Stimulated activated memory B cell treated with anti-CD40 and anti-IgM and Interleukin-4, amounts not matched to agents 10 μg/mL and 1 μg/mL and 100 μg/mL, for 72 hours (primary cell): Measurements from ENCODE around the gene TFEB.
A peak's percentile ranks its signal among the peaks of the same experiment; 100 is the strongest.

Experiments used
- ATAC-seq: fragments of 150-1000 bp; cut with Tn5 transposase; 2 replicates; pipeline ENCODE4 v1.10.0; 2021
- H3K27ac Mint-ChIP-seq: one replicate; pipeline ENCODE4 v1.8.0; 2022; ENCODE audit warnings: mild to moderate bottlenecking, mixed read lengths
- H3K27me3 Mint-ChIP-seq: one replicate; pipeline ENCODE4 v1.8.0; 2022; ENCODE audit warnings: mixed read lengths
- H3K36me3 Mint-ChIP-seq: one replicate; pipeline ENCODE4 v1.8.0; 2022; ENCODE audit warnings: mixed read lengths
- H3K4me1 Mint-ChIP-seq: one replicate; pipeline ENCODE4 v1.8.0; 2022; ENCODE audit warnings: mixed read lengths
- H3K4me3 Mint-ChIP-seq: one replicate; pipeline ENCODE4 v1.8.0; 2022; ENCODE audit warnings: mild to moderate bottlenecking, moderate library complexity, mixed read lengths
- H3K9me3 Mint-ChIP-seq: one replicate; pipeline ENCODE4 v1.8.0; 2022; ENCODE audit warnings: mixed read lengths

The TFEB gene

DNA sequence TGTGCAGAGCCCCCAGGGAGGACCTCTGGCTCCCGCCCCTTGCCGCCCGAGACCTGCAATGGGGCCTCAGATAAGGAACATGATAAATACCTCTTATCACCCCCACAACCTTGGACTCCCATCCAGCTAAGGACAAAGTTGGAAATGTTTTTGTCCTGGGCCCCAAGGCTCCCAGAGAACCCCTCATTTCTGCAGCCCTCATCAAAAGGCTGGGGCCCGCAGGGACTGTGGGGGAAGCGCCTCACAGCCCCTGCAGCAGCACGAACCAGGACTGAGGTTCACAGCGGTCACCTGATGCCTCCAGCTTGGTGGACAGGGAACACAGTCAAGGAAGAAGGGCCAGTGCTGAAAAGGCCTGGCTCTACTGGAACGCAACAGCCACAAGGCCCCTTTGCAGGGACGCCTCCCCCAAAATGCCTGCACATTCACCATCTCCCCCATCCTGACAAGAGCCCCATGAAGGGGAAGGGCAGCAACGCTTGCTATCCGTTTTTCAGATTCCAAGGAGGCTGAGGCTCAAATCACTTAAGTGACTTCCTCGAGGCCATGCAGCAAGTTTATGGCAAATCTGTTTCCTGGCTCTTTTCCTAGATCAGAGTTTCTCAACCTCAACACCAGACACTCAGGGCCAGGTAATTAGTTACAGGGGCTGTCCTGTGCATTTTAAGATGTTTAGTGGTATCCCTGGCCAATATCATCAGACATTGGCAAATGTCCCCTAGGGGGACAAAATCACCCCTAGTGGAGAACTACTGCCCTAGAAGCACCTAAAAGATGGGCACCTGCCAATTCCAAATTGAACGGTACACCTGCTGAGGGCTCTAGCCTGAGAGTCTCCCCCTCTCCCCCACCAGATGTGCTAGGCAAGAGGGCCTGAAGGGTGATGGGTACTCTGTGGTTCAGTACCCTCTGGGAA lies 10.6 kb downstream of the TFEB start:
- Mint-ChIP-seq H3K27ac (peak overlapping the region; percentile 95), H3K4me3 (peak overlapping the region; percentile 86), H3K9me3 (no peaks in the 10 kb centered on the region), H3K4me1 (peaks cover 98% of the 10 kb centered on the region), H3K36me3 (peaks cover 15% of the 10 kb centered on the region), H3K27me3 (no peaks in the 10 kb centered on the region)
- ATAC-seq: no peak

DNA sequence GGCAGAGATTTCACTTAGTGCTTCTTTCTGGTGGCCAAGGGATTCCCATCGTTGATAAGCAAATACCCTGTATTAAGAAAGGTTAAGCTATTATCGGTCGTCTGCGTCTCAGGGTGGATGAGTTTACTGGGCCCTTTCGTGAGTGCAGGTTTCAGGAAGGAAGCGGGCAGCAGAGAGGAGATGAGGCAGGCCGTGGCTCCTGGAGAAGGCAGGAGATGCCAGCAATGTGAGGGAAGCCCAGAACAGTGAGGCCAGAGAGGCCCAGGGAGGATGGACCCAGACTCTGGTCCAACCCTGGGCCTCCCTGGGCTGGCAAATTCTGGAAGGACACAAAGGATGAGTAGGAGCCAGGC lies 11.2 kb downstream of the TFEB start:
- peak overlapping the region; percentile 86 for H3K4me3 Mint-ChIP-seq
- H3K27me3 Mint-ChIP-seq: no peaks in the 10 kb centered on the region
- no peaks in the 10 kb centered on the region for H3K9me3 Mint-ChIP-seq
- H3K4me1 Mint-ChIP-seq: peaks cover 98% of the 10 kb centered on the region
- peak; percentile 40 for ATAC-seq
- H3K27ac Mint-ChIP-seq: peak overlapping the region; percentile 95
- H3K36me3 Mint-ChIP-seq: peaks cover 15% of the 10 kb centered on the region

DNA sequence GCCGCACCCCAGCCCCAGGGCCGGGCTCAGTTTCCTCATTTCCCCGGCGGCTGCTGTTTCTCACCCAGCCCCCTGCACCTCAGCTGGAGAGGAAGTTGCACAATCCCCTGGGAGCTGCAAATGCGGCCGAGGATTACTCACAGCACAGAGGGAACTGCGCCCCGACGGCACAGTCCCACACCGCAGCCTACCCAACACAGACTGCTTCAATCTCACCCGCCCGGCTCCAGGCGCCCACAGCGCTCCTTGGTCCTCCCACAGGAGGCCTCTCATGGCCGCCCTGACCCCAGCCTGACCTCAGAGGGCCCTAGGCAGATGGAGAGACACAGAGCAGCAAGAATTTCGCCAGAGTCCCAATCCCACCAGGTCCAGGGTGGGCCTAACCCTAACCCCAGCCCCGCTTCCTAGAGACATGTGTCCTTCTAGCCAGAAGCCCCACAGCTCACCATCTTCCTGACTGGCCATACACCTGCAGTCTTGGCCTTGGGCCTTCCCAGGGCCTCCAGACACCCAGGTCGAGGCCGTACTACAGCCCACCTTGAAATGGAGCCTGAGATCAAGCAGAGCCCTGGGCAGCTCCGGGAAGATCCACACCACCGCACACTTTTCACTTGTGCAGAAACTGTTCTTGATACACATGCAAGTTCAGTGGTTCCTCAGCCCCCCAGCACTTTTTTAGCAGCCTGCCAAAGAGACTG lies 11.7 kb downstream of the TFEB start:
- Mint-ChIP-seq H3K9me3 (no peaks in the 10 kb centered on the region), H3K36me3 (peaks cover 15% of the 10 kb centered on the region), H3K4me3 (peak overlapping the region; percentile 86), H3K27ac (peak overlapping the region; percentile 95), H3K4me1 (peaks cover 98% of the 10 kb centered on the region), H3K27me3 (no peaks in the 10 kb centered on the region)
- peak; percentile 94 for ATAC-seq

DNA sequence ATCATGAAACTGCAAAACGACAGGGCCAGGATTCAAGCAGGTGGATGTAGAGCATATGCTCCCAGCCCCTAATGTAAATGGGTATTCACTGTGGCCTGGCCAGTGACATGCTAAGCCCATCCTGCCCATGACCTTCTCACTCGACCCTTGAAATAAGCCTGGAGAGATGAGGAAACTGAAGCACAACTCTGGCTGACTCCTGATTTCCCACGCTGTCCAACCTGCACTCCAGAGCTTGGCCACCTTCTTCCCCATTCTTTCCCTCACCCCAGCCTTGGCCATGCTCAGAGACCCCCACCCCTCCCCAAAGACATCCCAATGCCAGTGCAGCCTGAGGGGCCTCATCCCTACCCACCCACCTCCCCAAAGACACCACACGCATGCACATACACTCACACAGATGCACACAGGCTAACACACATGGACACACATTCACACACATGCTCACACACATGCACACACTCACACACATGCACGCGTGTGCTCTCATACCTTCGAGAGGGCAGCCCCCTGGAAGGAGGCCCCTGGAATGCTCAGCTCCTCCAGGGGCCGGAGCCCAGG lies 12.4 kb downstream of the TFEB start:
- Mint-ChIP-seq H3K9me3 (no peaks in the 10 kb centered on the region), H3K36me3 (peaks cover 15% of the 10 kb centered on the region), H3K27me3 (no peaks in the 10 kb centered on the region), H3K27ac (peak overlapping the region; percentile 95), H3K4me3 (peak overlapping the region; percentile 86), H3K4me1 (peaks cover 98% of the 10 kb centered on the region)
- ATAC-seq: no peak

DNA sequence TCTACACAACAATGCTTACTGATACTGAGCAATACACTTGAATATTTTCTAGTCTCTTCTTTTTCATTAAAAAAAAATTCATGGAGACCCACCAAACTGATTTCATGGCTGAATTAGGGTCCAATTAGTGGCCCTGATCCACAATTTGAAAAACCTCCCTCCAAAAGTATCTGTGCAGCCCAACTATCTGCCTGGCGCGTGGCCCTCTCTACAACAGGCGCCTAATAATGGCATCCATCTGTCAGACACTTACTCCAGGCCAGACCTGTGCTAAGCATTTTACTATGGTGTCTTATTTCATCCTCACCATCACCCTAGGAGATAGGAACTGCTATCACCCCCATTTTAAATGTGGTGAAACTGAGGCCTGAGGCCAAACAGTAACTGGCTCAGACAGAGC lies 14.0 kb downstream of the TFEB start:
- Mint-ChIP-seq H3K27me3 (no peaks in the 10 kb centered on the region), H3K36me3 (peaks cover 9% of the 10 kb centered on the region), H3K4me3 (peak overlapping the region; percentile 86), H3K9me3 (no peaks in the 10 kb centered on the region), H3K27ac (peak overlapping the region; percentile 95), H3K4me1 (peaks cover 100% of the 10 kb centered on the region)
- no peak for ATAC-seq

DNA sequence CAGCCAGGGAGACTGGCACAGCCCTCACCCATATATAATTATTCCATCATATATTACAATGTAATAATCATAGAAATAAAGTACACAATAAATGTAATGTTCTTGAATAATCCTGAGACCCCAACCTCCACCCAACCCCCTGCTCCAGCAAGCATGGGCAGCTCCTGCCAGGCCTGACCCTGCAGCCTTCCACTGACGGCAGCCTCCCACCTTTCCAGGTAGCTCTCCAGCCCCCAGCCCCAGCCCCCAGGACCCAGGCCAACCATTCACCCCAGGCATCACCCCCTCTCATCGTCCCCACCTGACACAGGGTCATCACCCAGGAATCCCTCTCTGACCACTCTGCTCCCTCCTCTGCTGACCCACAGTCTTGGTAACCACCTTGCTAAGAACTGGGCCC lies 14.6 kb downstream of the TFEB start:
- Mint-ChIP-seq H3K4me3 (peak overlapping the region; percentile 86), H3K36me3 (peaks cover 14% of the 10 kb centered on the region), H3K4me1 (peaks cover 100% of the 10 kb centered on the region), H3K27ac (peak overlapping the region; percentile 95), H3K27me3 (no peaks in the 10 kb centered on the region), H3K9me3 (no peaks in the 10 kb centered on the region)
- no peak for ATAC-seq

DNA sequence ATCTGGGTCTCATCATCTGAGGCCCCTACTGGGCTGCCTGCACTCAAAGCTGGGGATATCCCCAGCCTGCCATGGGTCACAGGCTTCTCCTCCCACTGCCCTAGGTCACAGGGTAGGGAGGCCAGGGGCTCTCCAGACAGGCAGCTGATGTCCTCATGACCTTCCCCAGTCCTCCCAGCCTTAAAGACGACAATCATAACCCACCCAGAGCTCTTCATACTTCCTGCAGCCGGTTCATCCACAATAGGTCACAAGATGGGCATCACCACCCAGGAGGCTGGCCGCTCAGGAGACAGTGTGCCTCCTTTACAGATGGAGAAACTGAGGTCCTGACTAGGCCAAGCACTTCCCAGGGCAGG lies 15.2 kb downstream of the TFEB start:
- Mint-ChIP-seq H3K4me1 (peaks cover 100% of the 10 kb centered on the region), H3K36me3 (peaks cover 17% of the 10 kb centered on the region), H3K27ac (peak overlapping the region; percentile 95), H3K4me3 (peak overlapping the region; percentile 51), H3K27me3 (no peaks in the 10 kb centered on the region), H3K9me3 (no peaks in the 10 kb centered on the region)
- ATAC-seq: peak; percentile 69

DNA sequence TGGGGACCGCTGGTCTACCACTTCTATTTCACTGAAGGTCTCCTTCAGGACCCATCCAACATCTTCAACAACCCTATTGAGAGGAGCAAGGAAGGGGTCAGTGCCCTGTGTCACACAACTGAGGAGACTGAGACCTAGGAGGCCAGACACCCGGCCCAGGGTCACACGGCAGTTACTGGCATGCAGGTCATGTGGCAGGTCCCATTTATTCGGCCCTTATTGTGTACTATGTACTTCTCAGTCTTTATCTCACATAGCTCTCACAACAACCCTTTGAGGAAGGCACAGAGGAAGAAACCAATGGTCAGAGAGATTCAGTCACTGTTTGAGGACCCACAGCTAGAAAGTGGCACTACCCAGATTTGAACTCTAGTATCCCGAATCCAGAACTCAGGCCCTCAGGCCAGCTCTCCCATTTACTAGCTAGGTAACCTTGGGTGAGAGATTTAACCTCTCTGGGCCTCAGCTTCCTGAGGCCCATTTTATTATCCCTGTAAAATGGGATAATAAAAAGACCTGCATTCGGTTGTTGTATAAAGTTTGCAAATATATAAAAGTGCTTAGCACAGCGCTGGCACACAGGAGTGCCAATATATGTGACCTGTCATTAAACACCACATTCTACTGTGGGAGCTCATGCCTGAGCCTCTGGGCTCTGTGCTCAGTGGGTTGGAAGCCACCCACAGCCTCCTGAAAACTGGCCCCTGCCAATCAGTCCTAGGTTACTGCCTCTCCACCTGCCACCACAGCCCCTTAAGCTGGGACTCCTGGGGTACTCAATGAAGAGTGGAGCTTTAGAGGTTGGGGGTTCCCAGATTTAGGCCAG lies 15.8 kb downstream of the TFEB start:
- no peaks in the 10 kb centered on the region for H3K9me3 Mint-ChIP-seq
- peaks cover 17% of the 10 kb centered on the region for H3K36me3 Mint-ChIP-seq
- no peak for ATAC-seq
- H3K4me3 Mint-ChIP-seq: peak overlapping the region; percentile 51
- H3K27me3 Mint-ChIP-seq: no peaks in the 10 kb centered on the region
- peaks cover 100% of the 10 kb centered on the region for H3K4me1 Mint-ChIP-seq
- H3K27ac Mint-ChIP-seq: peak overlapping the region; percentile 95

DNA sequence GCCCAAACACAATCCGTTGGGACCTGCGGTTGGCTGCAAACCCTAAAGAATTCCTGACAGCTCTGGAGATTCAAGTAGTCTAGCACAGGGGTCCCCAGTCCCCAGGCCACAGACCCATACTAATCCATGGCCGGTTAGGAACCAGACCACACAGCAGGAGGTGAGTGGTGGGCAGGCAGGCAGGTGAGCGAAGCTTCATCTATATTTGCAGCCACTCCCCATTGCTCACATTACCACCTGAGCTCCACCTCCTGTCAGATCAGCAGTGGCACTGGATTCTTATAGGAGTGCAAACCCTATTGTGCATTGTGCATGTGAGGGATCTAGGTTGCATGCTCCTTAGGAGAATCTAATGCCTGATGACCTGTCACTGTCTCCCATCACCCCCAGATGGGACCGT lies 16.6 kb downstream of the TFEB start:
- peaks cover 100% of the 10 kb centered on the region for H3K4me1 Mint-ChIP-seq
- H3K9me3 Mint-ChIP-seq: no peaks in the 10 kb centered on the region
- H3K4me3 Mint-ChIP-seq: no peak overlapping the region
- H3K27me3 Mint-ChIP-seq: no peaks in the 10 kb centered on the region
- ATAC-seq: no peak
- H3K36me3 Mint-ChIP-seq: peaks cover 17% of the 10 kb centered on the region
- H3K27ac Mint-ChIP-seq: peak overlapping the region; percentile 95

DNA sequence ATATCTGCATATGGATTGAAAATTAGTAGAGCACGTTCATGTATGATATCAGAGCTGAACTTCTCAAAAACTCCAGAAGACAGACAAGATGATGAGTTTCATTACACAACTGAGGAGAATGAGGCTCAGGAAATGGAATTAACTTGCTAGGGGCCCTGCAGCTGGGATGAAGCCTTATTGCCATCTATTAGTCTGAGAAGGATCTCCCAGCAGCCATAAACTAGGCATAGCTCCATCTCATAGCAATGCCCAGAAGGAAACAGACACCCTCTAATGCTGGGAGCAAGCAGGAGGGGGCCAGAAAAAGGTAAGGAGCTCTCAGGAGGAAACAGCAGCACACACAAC lies 18.0 kb downstream of the TFEB start:
- no peak for ATAC-seq
- no peaks in the 10 kb centered on the region for H3K9me3 Mint-ChIP-seq
- peaks cover 13% of the 10 kb centered on the region for H3K36me3 Mint-ChIP-seq
- peak overlapping the region; percentile 61 for H3K4me3 Mint-ChIP-seq
- peak overlapping the region; percentile 95 for H3K27ac Mint-ChIP-seq
- no peaks in the 10 kb centered on the region for H3K27me3 Mint-ChIP-seq
- peaks cover 100% of the 10 kb centered on the region for H3K4me1 Mint-ChIP-seq

DNA sequence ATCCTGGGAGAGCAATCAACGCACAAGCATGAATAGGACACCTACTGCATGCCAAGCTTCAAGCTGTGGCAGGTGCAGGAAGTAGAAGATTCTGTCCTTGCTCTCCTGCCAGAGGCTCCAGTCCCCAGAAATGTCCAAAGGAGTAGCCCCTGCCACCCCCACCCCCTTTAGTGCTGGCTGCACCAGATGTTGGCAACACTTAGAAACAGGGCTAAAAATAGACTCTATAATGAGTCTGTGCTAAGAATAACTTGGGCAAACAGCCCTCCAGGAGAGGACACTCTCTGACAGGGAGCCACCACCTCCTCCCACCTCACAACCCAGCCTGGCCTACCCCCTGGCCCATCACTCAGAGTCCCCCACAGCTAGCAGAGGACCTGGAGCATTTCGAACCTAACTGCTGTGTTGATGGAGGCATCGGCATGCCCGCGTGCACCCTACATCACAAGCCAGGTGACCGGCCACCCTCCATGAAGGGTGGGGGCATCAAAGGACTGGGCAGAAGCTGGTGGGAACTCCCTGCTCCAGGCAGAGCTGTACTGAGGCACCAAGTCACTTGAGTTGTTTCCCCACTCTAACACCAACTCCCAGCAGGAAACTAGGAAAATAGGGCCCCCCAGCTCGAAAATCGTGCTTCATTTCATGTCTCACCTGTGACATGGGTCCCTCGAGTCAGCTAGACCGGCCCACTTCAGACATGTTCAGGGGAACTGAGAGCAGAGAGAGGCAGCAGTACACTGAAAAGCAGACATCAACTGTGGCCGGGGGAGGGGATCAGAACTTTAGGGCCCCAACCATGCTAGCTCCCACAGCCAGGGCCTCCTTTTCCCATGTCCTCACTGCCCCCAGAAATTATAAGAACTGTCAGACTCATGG lies 18.7 kb downstream of the TFEB start:
- Mint-ChIP-seq H3K4me1 (peaks cover 99% of the 10 kb centered on the region), H3K9me3 (no peaks in the 10 kb centered on the region), H3K4me3 (peak overlapping the region; percentile 61), H3K27ac (peak overlapping the region; percentile 95), H3K36me3 (peaks cover 13% of the 10 kb centered on the region), H3K27me3 (no peaks in the 10 kb centered on the region)
- ATAC-seq: no peak

DNA sequence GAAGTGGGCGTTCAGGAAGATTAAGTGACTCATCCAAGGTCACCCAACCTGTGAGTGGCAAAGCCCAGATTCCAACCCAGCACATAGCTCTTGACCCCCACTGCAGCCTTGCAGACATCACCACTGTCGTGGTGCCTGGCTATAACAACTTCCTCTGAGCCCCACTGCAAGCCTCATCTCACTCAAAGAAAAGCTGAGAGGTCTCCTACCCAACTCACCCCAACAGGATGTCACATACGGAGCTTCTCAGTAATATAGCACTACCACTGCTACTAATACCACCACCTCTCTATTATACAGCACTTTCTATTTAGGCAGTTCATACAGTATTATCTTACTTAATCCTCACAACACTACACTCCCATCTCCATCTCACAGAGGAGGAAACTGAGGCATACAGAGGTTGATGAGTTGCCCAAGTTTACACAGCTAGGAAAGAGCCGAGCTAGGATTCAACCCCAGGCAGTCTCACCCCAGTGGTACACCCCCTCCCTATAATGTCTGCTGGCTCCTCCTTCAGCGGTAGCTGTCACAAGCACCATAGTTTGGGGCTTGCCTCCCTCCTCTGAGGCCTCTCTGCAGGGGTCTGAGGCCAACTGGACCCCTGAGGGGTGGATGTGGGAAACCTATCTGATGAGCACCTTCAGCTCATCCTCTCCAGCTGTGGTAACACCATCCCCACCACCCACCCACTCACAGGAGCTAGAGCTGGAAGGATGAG lies 19.5 kb downstream of the TFEB start:
- H3K27ac Mint-ChIP-seq: peak overlapping the region; percentile 95
- peak; percentile 34 for ATAC-seq
- peak overlapping the region; percentile 61 for H3K4me3 Mint-ChIP-seq
- peaks cover 98% of the 10 kb centered on the region for H3K4me1 Mint-ChIP-seq
- no peaks in the 10 kb centered on the region for H3K27me3 Mint-ChIP-seq
- H3K36me3 Mint-ChIP-seq: peaks cover 15% of the 10 kb centered on the region
- no peaks in the 10 kb centered on the region for H3K9me3 Mint-ChIP-seq

DNA sequence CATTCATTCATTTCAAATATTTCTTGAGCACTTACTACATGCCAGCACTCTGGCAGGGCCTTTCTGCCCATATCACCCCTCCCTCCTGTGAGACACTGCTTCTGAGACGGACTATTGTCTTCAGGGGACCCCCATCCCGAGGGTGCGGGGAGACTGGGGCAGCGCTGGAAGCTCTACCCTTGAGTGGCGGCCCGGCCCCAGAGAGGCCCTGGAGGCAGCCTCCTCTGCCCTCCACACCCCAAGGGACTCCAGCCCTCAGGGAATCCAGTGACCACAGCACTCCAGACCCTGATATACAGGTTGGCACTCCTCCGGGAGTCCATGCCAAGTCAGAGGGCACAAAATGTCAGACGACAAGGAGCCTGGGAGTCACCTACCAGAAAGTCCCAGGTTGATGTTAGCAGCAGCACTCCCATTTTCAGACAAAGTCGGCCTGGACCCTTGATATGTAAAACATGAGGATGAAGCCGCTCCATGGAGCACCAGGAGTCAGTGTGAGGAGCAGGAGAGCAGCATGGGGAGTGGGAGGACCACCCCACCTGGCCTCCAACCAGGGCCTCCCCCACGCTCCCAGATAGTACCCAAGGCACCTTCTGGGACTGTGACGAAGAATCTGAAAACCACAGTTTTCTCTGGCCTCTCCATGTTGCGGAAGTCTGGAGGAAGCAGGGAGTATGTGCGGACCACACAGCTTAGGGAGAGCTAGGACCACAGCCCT lies 20.7 kb downstream of the TFEB start:
- Mint-ChIP-seq H3K27me3 (no peaks in the 10 kb centered on the region), H3K27ac (peak overlapping the region; percentile 95), H3K4me3 (peak overlapping the region; percentile 8), H3K9me3 (no peaks in the 10 kb centered on the region), H3K36me3 (peaks cover 23% of the 10 kb centered on the region), H3K4me1 (peaks cover 97% of the 10 kb centered on the region)
- no peak for ATAC-seq
